H9 (cell line): ENCODE data around the gene MAP3K19. TPM values are rescaled to one million over a fixed set of nuclear protein-coding genes. Genes with fewer than 3 reads are reported as not detected.

Experiments used
- DNase-seq: peaks from one replicate; pipeline ENCODE4 v3.0.0-alpha.2; 2017
- H2AFZ ChIP-seq: one replicate; pipeline ENCODE4 v1.6.1; 2013; ENCODE audit warnings: mild to moderate bottlenecking, low read length, control low read depth, moderate library complexity
- H2AK5ac ChIP-seq: 2 replicates; pipeline ENCODE4 v1.6.1; 2013; ENCODE audit warnings: low read length, control low read depth, mixed read lengths; ENCODE audit not compliant: insufficient read length
- H2BK120ac ChIP-seq: one replicate; pipeline ENCODE4 v1.6.1; 2013; ENCODE audit warnings: low read depth, mild to moderate bottlenecking, low read length, control low read depth, inconsistent platforms; ENCODE audit not compliant: poor library complexity, severe bottlenecking
- H2BK12ac ChIP-seq: 2 replicates; pipeline ENCODE4 v1.6.1; 2013; ENCODE audit warnings: low read length, control low read depth, mixed read lengths, low read depth; ENCODE audit not compliant: insufficient read length
- H2BK15ac ChIP-seq: 2 replicates; pipeline ENCODE4 v1.6.1; 2013; ENCODE audit warnings: low read depth, low read length, control low read depth
- H2BK20ac ChIP-seq: one replicate; pipeline ENCODE4 v1.6.1; 2013; ENCODE audit warnings: low read depth, mild to moderate bottlenecking, low read length, control low read depth, inconsistent platforms; ENCODE audit not compliant: poor library complexity, severe bottlenecking
- H2BK5ac ChIP-seq: 2 replicates; pipeline ENCODE4 v1.6.1; 2013; ENCODE audit warnings: low read length, control low read depth, mixed read lengths; ENCODE audit not compliant: insufficient read length
- H3K14ac ChIP-seq: 2 replicates; pipeline ENCODE4 v1.6.1; 2013; ENCODE audit warnings: low read length, control low read depth; ENCODE audit not compliant: insufficient read depth
- H3K18ac ChIP-seq: 2 replicates; pipeline ENCODE4 v1.6.1; 2013; ENCODE audit warnings: low read depth, mild to moderate bottlenecking, mixed read lengths, low read length, control low read depth; ENCODE audit not compliant: insufficient read length
- H3K23ac ChIP-seq: 2 replicates; pipeline ENCODE4 v1.6.1; 2013; ENCODE audit warnings: low read length, control low read depth, mixed read lengths, low read depth; ENCODE audit not compliant: insufficient read length
- H3K23me2 ChIP-seq: 2 replicates; pipeline ENCODE4 v1.6.1; 2013; ENCODE audit warnings: low read depth, mild to moderate bottlenecking, mixed read lengths, low read length, control low read depth; ENCODE audit not compliant: insufficient read length, poor library complexity, severe bottlenecking
- H3K27ac ChIP-seq: 2 replicates; pipeline ENCODE4 v1.5.1; 2013; ENCODE audit warnings: low read length, control low read depth, mixed read lengths, low read depth; ENCODE audit not compliant: insufficient read length
- H3K27me3 ChIP-seq: 2 replicates; pipeline ENCODE4 v1.6.1; 2013; ENCODE audit warnings: low read length, control low read depth, inconsistent platforms; ENCODE audit not compliant: insufficient read depth
- H3K4ac ChIP-seq: 2 replicates; pipeline ENCODE4 v1.6.1; 2013; ENCODE audit warnings: low read depth, mild to moderate bottlenecking, control low read depth, inconsistent platforms, low read length, moderate library complexity
- H3K4me1 ChIP-seq: 2 replicates; pipeline ENCODE4 v1.6.1; 2013; ENCODE audit warnings: low read length, control low read depth, inconsistent platforms; ENCODE audit not compliant: insufficient read depth
- H3K4me2 ChIP-seq: 2 replicates; pipeline ENCODE4 v1.6.1; 2013; ENCODE audit warnings: low read length, control low read depth, mixed read lengths; ENCODE audit not compliant: insufficient read length, insufficient read depth
- H3K56ac ChIP-seq: 2 replicates; pipeline ENCODE4 v1.6.1; 2013; ENCODE audit warnings: low read depth, mild to moderate bottlenecking, mixed read lengths, low read length, control low read depth; ENCODE audit not compliant: insufficient read length
- H3K79me1 ChIP-seq: 2 replicates; pipeline ENCODE4 v1.6.1; 2013; ENCODE audit warnings: low read depth, mild to moderate bottlenecking, moderate library complexity, low read length, control low read depth, inconsistent platforms; ENCODE audit not compliant: insufficient read depth, poor library complexity, severe bottlenecking
- H3K79me2 ChIP-seq: 2 replicates; pipeline ENCODE4 v1.6.1; 2013; ENCODE audit warnings: low read length, control low read depth, inconsistent platforms; ENCODE audit not compliant: insufficient read depth
- H3K9ac ChIP-seq: 2 replicates; pipeline ENCODE4 v1.6.1; 2013; ENCODE audit warnings: low read length, control low read depth, mixed read lengths; ENCODE audit not compliant: insufficient read length; ENCODE audit errors: extremely low read depth
- H3K9me3 ChIP-seq: one replicate; pipeline ENCODE4 v1.6.1; 2013; ENCODE audit warnings: low read depth, low read length, inconsistent platforms; ENCODE audit not compliant: control insufficient read depth
- H3T11ph ChIP-seq: one replicate; pipeline ENCODE4 v1.6.1; 2013; ENCODE audit warnings: mild to moderate bottlenecking, low read length, control low read depth, inconsistent platforms
- H4K20me1 ChIP-seq: one replicate; pipeline ENCODE4 v1.6.1; 2013; ENCODE audit not compliant: control insufficient read depth, insufficient read length, insufficient read depth
- H4K5ac ChIP-seq: 2 replicates; pipeline ENCODE4 v1.6.1; 2013; ENCODE audit warnings: low read depth, mild to moderate bottlenecking, mixed read lengths, low read length, control low read depth; ENCODE audit not compliant: insufficient read length
- H4K8ac ChIP-seq: replicated peaks from 2 replicates; pipeline ENCODE4 v1.6.1; 2013; ENCODE audit warnings: low read length, control low read depth, mixed read lengths, low read depth; ENCODE audit not compliant: insufficient read length
- H4K91ac ChIP-seq: 2 replicates; pipeline ENCODE4 v1.6.1; 2013; ENCODE audit warnings: low read depth, mild to moderate bottlenecking, moderate library complexity, mixed read lengths, low read length, control low read depth; ENCODE audit not compliant: insufficient read length
- H3K27ac Mint-ChIP-seq, 3 experiments: 2 replicates in 2 of 3; 3 replicates in 1 of 3; pipeline ENCODE4 v1.8.0; 2020 to 2021; ENCODE audit warnings: mixed read lengths in 3 of 3, mild to moderate bottlenecking in 1 of 3, moderate library complexity in 1 of 3
- H3K27me3 Mint-ChIP-seq: 2 replicates; pipeline ENCODE4 v1.8.0; 2021; ENCODE audit warnings: low read depth, mild to moderate bottlenecking, moderate library complexity, mixed read lengths
- H3K36me3 Mint-ChIP-seq, 3 experiments: 2 replicates in 2 of 3; 3 replicates in 1 of 3; pipeline ENCODE4 v1.8.0; 2020 to 2021; ENCODE audit warnings: low read depth in 3 of 3, mixed read lengths in 3 of 3; ENCODE audit not compliant: insufficient read depth in 1 of 3
- H3K4me1 Mint-ChIP-seq, 2 experiments: 2 replicates each; pipeline ENCODE4 v1.8.0; 2020; ENCODE audit warnings: mixed read lengths in 2 of 2
- H3K4me3 Mint-ChIP-seq, 2 experiments: 2 replicates in 1 of 2; 3 replicates in 1 of 2; pipeline ENCODE4 v1.8.0; 2020 to 2021; ENCODE audit warnings: mild to moderate bottlenecking in 2 of 2, mixed read lengths in 2 of 2, moderate library complexity in 1 of 2
- H3K9me3 Mint-ChIP-seq, 2 experiments: 2 replicates in 1 of 2; 3 replicates in 1 of 2; pipeline ENCODE4 v1.8.0; 2020; ENCODE audit warnings: mild to moderate bottlenecking in 2 of 2, mixed read lengths in 2 of 2, moderate library complexity in 1 of 2
- CTCF ChIP-seq: fragments of 200-600 bp; sonication (generic); conservative IDR thresholded peaks from 3 replicates; pipeline ENCODE4 v1.8.0; 2021; ENCODE audit warnings: antibody characterized with exemption, mild to moderate bottlenecking
- WGBS: extraction: QIAGEN DNeasy Blood & Tissue Kit; methylation state at CpG from one replicate; pipeline ENCODE4 v1.1.7; 2013; ENCODE audit warnings: missing lambda C conversion rate, low lambda C conversion rate, mixed read lengths; ENCODE audit not compliant: insufficient read length; ENCODE audit errors: extremely low coverage; 5-methylcytosine and 5-hydroxymethylcytosine counted together
- total RNA-seq: library from RNA; stranded (reverse); gene quantifications from 2 replicates; pipeline ENCODE4 v1.2.1, GENCODE V29; 2021

The MAP3K19 gene
- total RNA-seq, 1 experiment from 2014 or later = not detected

- H3K23me2 ChIP-seq = no peaks in the 10 kb centered on the region
- H3T11ph ChIP-seq = no peak overlapping the region
- DNase-seq = no peak
- peaks cover 11 to 13% of the 10 kb centered on the region in 2 experiments for H3K9me3 Mint-ChIP-seq
- no peak overlapping the region for H3K4me3 Mint-ChIP-seq
- no peaks in the 10 kb centered on the region for H3K79me2 ChIP-seq
- no peaks in the 10 kb centered on the region for H3K9me3 ChIP-seq
- no peaks in the 10 kb centered on the region for H3K27me3 ChIP-seq
- H2BK20ac ChIP-seq = no peak overlapping the region
- no peak overlapping the region for H3K18ac ChIP-seq
- no peak overlapping the region for H3K27ac Mint-ChIP-seq
- H3K4me1 ChIP-seq = no peaks in the 10 kb centered on the region; the same call in 1 of the 2 replicates
- no peak overlapping the region for H3K27ac ChIP-seq
- peaks cover 0 to 3% of the 10 kb centered on the region in 2 experiments; a peak in 2 of 4 replicates for H3K4me1 Mint-ChIP-seq
- H2BK120ac ChIP-seq = no peak overlapping the region
- H2BK15ac ChIP-seq = no peak overlapping the region
- no peak overlapping the region for H2BK12ac ChIP-seq
- no peaks in the 10 kb centered on the region for H4K20me1 ChIP-seq
- H3K9ac ChIP-seq = no peak overlapping the region
- no peak overlapping the region for H2AFZ ChIP-seq
- TF ChIP-seq CTCF = no peak
- no peak overlapping the region for H2BK5ac ChIP-seq
- H3K36me3 Mint-ChIP-seq = no peaks in the 10 kb centered on the region
- H3K4ac ChIP-seq = no peak overlapping the region
- H3K4me2 ChIP-seq = no peak overlapping the region
- no peaks in the 10 kb centered on the region for H3K79me1 ChIP-seq
- H4K5ac ChIP-seq = no peak overlapping the region
- H2AK5ac ChIP-seq = no peak overlapping the region
- WGBS = no CpG with 5 or more reads among the region's 2 CpGs
- no peak overlapping the region for H4K8ac ChIP-seq
- H4K91ac ChIP-seq = no peak overlapping the region
- no peaks in the 10 kb centered on the region; the same call in 1 of the 2 replicates for H3K27me3 Mint-ChIP-seq
- H3K23ac ChIP-seq = no peak overlapping the region
- H3K14ac ChIP-seq = no peak overlapping the region
- H3K56ac ChIP-seq = no peak overlapping the region
Measured at GRCh38 chr2:135029481-135030134, 17.6 kb downstream of the MAP3K19 start.
